DMS153 treated with DMSO at 0.1 percent for 48 hours (cell line): Measurements from ENCODE around the gene POTEG.
"Not testable (repeated sequence)": the region's sequence is repeated elsewhere in the genome, so short reads cannot be mapped to it uniquely, and the experiment has no call there.

Experiments used
- DNase-seq: peaks from one replicate; lab custom pipeline; 2025; ENCODE audit not compliant: unreplicated experiment; lab: John Stamatoyannopoulos, UW

The POTEG gene

GRCh38 chr14:19434241-19434640, at the start of gene POTEG:
Gene POTEG, minus strand, starts transcription at chr14:19434341. Its CDS starts 52 bp downstream, at chr14:19434289.
- DNase-seq = not testable (repeated sequence)

- not testable (repeated sequence) for DNase-seq
These were observed 48.0 kb upstream of the POTEG start for GRCh38 chr14:19482093-19482492.

DNA sequence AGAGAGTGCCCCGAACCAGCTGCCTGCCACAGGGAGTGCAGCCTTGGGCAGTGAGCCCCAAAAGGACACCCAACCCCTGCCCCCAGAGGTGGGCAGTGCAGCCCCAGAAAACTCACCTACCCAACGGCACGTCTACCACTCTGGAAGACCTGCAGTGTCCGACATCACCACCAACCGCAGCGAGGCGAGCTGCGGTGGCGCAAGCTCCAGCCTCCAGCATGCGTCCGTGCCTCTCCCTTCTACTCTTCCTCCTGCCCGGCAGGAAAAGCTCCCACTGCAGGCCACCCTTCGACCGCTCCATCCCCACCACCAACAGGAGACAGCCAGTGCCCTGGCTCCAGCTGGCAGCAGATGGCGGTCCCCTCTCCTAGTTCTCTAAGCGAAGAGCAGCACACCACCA, 47.3 kb upstream of the POTEG start:
- not testable (repeated sequence) for DNase-seq

- not testable (repeated sequence) for DNase-seq
These were observed 46.4 kb upstream of the POTEG start for GRCh38 chr14:19480491-19480890.

GRCh38 chr14:19445761-19446160, 11.6 kb upstream of the POTEG start:
- not testable (repeated sequence) for DNase-seq

DNA sequence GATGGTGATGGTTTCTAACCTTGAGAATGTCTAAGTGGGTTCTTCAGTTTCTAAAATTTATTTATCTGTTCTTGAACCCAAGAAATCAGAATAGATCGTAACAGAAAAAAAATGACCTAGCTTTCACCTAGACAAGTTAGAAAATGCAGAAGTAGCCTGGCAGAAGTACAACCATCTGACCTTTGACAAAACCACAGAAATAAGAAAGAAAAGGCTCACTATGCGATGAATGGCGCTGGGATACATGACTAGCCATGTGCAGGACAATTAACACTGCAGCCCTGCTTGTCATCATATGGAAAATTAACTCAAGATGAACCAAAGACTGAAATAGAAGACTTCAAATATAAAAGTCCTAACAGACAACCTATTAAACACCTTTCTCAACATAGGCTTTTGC, 5.7 kb upstream of the POTEG start:
- DNase-seq = not testable (repeated sequence)

- not testable (repeated sequence) for DNase-seq
These were observed 5.1 kb upstream of the POTEG start for GRCh38 chr14:19439219-19439618.

- not testable (repeated sequence) for DNase-seq
These were observed 2.9 kb upstream of the POTEG start for GRCh38 chr14:19437126-19437443.

DNA sequence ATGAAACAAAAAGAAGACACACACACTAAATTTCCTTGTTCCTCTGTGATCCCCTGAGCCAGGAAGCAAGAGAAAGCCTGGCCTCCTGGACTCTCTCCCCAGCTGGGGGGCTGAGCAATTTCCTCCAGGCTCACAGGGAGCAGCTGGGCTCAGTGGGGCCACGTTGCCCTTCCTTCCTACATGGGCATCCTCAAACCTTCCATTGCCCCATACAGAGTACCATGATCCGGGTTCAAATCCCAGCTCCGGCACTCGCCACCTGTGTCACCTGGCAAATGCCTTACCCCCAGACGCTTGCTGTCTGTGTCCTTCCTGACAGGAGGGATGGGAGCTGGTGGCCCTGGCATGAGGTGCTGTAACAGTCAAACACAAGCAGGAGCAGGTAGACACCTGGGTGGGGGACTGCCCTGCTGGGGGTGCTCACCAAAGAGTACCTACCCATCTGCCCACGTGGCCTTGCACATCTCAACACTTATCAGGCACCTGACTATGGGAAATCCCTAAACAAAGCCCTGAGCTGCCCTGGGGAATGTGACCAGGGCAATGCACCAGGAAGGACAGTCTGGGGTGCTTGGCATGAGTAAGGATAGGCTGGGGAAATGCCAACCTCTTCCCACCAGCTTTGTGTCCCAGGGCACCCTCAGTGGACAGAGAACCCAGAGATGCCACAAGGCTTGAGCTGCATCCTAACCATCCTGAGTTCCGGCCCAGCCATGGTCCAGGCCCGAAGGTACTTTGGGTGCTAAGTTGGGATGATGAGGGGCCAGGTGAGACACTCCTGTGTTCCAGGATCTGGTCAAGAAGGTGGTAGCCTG, 2.4 kb upstream of the POTEG start:
- not testable (repeated sequence) for DNase-seq

GRCh38 chr14:19435852-19436251, 1.7 kb upstream of the POTEG start:
- not testable (repeated sequence) for DNase-seq

DNA sequence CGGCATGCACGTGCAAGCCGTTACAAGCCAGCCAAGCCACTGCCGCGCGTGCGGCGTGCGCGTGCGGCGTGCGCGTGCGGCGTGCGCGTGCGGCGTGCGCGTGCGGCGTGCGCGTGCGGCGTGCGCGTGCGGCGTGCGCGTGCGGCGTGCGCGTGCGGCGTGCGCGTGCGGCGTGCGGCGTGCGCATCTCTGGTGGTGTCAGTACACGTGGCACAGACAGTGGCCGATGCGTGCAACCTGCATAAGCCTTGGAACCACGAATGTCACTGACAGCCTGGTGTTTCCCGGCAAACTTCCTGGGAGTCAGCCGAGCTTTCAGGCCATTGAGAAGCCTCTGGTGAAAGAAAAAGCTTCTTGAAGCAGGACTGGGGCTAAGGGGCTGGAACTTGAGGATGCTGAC, 750 bp upstream of the POTEG start:
- DNase-seq = not testable (repeated sequence)

DNA sequence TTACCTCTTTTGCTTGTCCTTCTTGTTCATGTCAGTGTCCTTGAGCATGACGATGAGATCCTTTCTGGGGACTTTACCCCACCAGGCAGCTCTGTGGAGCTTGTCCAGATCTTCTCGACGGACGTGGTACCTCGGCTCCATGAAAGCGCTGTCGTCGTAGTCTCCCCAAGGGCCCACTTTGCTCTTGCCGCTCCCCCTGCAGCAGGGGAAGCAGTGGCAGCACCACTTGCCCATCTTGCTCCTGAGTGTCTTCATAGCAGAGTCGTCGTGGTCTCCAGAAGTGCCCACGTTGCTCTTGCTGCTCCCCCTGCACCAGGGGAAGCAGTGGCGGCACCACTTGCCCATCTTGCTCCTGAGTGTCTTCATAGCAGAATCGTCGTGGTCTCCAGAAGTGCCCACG, 376 bp downstream of the POTEG start:
- DNase-seq = not testable (repeated sequence)

- not testable (repeated sequence) for DNase-seq
These were observed 25.6 kb downstream of the POTEG start for GRCh38 chr14:19408519-19408918.

- DNase-seq = not testable (repeated sequence)
These were observed 32.0 kb downstream of the POTEG start for GRCh38 chr14:19402097-19402496.

GRCh38 chr14:19394727-19395126, 39.4 kb downstream of the POTEG start:
- DNase-seq = not testable (repeated sequence)

DNA sequence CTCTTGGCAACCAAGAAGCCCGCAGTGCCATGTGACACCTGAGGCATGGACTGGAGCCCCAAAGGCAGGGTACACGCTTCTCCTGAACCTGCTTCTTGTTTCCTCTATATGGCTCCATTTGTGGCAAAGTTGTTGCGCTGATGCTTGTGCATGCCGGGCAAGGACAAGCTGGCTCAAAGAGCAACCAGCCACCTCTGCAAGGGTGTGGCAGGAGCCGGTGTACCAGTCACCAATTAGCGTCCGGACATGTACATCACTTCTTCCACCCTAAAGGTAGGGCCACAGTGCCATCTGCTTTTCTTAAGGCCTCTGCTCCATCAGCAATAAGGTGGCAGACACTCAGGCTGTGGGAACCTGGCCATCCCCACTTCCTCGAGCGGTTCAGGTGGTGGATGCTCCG, 43.9 kb downstream of the POTEG start:
- not testable (repeated sequence) for DNase-seq

DNA sequence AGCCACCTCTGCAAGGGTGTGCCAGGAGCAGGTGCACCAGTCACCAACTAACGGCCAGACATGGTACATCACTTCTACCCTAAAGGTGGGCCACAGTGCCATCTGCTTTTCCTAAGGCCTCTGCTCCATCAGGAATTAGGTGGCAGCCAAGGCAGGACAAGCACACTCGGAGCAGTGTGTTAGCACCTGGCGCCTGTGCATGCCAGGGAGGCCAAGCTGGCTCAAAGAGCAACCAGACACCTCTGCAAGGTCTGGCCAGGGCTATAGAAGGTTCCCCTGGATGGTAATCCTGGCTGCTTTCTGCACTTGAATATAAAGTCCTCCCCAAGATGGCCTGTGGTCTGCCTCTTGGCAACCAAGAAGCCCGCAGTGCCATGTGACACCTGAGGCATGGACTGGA, 45.4 kb downstream of the POTEG start:
- DNase-seq = not testable (repeated sequence)

DNA sequence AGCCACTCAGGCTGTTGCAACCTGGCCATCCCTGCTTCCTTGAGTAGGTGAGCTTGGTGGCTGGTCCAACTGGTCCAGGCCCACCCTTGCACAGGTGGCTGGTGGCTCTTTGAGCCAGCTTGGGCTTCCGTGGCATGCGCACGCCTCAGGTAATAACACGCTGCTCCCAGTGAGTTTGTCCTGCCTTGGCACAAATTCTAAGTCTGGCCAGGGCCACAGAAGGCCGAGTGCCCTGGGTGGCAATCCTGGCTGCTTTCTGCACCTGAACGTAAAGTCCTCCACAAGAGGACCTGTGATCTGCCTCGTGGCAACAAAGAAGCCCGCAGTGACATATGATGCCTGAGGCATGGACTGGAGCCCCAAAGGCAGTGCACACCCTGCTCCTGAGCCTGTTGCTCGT, 47.1 kb downstream of the POTEG start:
- DNase-seq = not testable (repeated sequence)

- not testable (repeated sequence) for DNase-seq
These were observed 47.8 kb downstream of the POTEG start for GRCh38 chr14:19386309-19386708.

DNA sequence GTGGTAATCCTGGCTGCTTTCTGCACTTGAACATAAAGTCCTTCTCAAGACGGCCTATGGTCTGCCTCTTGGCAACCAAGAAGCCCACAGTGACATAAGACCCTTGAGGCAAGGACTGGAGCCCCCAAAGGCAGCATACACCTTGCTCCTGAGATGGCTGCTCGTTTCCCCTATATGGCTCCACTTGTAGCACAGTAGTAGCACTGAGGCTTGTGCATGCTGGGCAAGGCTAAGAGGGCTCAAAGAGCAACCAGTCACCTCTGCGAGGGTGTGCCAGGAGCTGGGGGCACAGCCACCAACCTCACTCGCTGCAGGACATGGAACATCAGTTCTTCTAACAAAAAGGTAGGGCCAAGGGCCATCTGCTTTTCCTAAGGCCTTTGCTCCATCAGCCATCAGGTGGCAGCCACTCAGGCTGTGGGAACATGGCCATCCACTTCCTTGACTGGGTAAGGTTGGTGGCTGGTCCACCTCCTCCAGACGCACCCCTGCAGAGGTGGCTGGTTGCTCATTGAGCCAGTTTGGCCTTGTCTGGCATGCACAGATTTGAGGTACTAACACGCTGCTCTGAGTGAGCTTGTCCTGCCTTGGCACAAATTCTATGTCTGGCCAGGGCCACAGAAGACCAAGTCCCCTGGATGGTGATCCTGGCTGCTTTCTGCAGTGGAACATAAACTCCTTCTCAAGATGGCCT, 49.9 kb downstream of the POTEG start:
- not testable (repeated sequence) for DNase-seq

DNA sequence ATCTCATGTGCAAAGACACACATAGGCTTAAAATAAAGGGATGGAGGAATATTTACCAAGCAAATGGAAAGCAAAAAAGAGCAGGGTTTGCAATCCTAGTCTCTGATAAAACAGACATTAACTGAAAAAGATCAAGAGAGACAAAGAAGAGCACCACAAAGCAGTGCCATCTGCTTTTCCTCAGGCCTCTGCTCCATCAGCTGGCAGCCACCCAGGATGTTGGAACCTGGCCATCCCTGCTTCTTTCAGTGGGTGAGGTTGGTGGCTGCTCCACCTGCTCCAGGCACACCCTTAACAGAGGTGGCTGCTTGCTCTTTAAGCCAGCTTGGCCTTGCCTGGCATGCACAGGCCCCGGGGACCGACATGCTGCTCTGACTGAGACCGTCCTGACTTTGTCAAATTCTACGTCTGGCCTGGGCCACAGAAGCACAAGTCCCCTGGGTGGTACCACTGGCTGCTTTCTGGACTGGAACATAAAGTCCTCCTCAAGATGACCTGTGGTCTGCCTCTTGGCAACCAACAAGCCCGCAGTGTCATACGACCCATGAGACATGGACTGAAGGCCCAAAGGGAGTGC, 51.0 kb downstream of the POTEG start:
- not testable (repeated sequence) for DNase-seq

DNA sequence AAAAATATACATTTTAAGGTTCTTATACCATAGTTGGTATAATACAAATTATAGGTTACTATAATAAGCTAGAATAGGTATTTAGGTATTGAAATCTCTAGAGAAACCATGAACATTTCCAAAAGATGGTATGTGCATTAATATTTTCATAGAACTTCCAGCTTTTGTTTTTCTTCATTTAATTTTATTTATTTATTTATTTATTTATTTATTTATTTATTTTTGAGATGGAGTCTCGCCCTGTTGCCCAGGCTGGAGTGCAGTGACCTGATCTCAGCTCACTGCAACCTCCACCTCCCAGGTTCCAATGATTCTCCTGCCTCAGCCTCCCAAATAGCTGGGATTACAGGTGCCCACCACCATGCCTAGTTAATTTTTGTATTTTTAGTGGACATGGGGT, 54.0 kb downstream of the POTEG start:
- not testable (repeated sequence) for DNase-seq
